Left lung (tissue), 10 donors: ENCODE data around the gene KLB. TPM values are rescaled to one million over a fixed set of nuclear protein-coding genes. Genes with fewer than 3 reads are reported as not detected.
A peak's percentile ranks its signal among the peaks of the same experiment; 100 is the strongest.

ENCODE experiments used
- ATAC-seq: fragments of 200-7000 bp; cut with Tn5 transposase; one replicate; pipeline ENCODE4 v1.9.1; 2020; ENCODE audit warnings: moderate library complexity
- DNase-seq, 4 donors: peaks; one replicate each; pipeline ENCODE4 v3.0.0-alpha.2; 2013 to 2020
- H3K27ac ChIP-seq, 2 donors: fragments of 200-600 bp; sonication (generic) in 1 of 2; one replicate each; pipeline versions ENCODE4 v1.5.0 to v1.8.0; 2020 to 2021
- H3K27me3 ChIP-seq, 2 donors: fragments of 200-600 bp; sonication (generic) in 1 of 2; one replicate each; pipeline versions ENCODE4 v1.5.0 to v1.8.0; 2020 to 2021
- H3K36me3 ChIP-seq, 2 donors: fragments of 200-600 bp; sonication (generic) in 1 of 2; one replicate each; pipeline versions ENCODE4 v1.5.0 to v1.8.0; 2020 to 2021
- H3K4me1 ChIP-seq, 2 donors: fragments of 200-600 bp; one replicate each; pipeline ENCODE4 v1.8.0; 2021
- H3K4me3 ChIP-seq, 2 donors: fragments of 200-600 bp; sonication (generic) in 1 of 2; one replicate each; pipeline versions ENCODE4 v1.5.0 to v1.8.0; 2020 to 2021; ENCODE audit warnings: mild to moderate bottlenecking in 1 of 2
- H3K9me3 ChIP-seq, 2 donors: fragments of 200-600 bp; sonication (generic) in 1 of 2; one replicate each; pipeline versions ENCODE4 v1.5.0 to v1.8.0; 2020 to 2021
- intact Hi-C, 2 donors: fragments of 100-400 bp; cut with DNase I; formaldehyde crosslinking; loops; one replicate each; pipeline versions ENCODE4 v1.11.2 to v1.14.2; 2022
- polyA plus RNA-seq, 6 donors: library from polyadenylated mRNA; unstranded; fragments of 120-200 nt; gene quantifications; one replicate each; pipeline ENCODE4 v1.2.1, GENCODE V29; 2013; ENCODE audit not compliant: insufficient read length in 6 of 6
- total RNA-seq, 2 donors: library from RNA; stranded (reverse); fragmentation: NEBNext Ultra II Directional; extraction: Animal tissue kit (Norgen Biotek cat#: 25700); gene quantifications; one replicate each; pipeline ENCODE4 v1.2.1, GENCODE V29; 2021
- TF ChIP-seq, protein P1 (sequence below), 2 donors: fragments of 200-600 bp; sonication (generic) in 1 of 2; IDR thresholded peaks; one replicate each; pipeline versions ENCODE4 v1.5.0 to v1.8.0; 2021; ENCODE audit warnings: antibody characterized with exemption in 2 of 2
- donor health status: DM: no; HTN: yes; CAD: no.
- donor health status: DM: no; HTN: no; CAD: no.

The KLB gene
- total and polyA plus RNA-seq, 8 donors: 0.18 to 2.2 (median 0.41) TPM

DNA sequence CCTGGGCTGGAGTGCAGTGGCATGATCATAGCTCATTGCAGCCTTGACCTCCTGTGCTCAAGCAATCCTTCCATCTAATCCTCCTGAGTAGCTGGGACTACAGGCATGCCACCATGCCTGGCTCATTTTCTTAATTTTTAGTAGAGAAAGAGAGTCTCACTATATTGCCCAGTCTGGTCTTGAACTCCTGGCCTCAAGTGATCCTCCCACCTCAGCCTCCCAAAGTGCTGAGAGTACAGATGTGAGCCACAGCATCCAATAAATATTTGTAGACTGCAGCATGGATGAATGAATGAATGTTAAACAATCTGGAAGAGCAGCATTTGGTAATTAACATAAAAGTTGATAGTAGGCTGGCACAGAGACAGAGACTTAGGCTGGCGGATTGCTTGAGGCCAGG is 20.0 kb downstream of the KLB start:
- Histone ChIP-seq H3K4me1 (no peaks in the 10 kb centered on the region), H3K27me3 (no peaks in the 10 kb centered on the region), H3K27ac (no peak overlapping the region), H3K9me3 (no peaks in the 10 kb centered on the region), H3K4me3 (no peak overlapping the region), H3K36me3 (no peaks in the 10 kb centered on the region)
- no peak for ATAC-seq
- no peak for DNase-seq
- intact Hi-C loops: no loop called here
- TF ChIP-seq, protein P1, sequence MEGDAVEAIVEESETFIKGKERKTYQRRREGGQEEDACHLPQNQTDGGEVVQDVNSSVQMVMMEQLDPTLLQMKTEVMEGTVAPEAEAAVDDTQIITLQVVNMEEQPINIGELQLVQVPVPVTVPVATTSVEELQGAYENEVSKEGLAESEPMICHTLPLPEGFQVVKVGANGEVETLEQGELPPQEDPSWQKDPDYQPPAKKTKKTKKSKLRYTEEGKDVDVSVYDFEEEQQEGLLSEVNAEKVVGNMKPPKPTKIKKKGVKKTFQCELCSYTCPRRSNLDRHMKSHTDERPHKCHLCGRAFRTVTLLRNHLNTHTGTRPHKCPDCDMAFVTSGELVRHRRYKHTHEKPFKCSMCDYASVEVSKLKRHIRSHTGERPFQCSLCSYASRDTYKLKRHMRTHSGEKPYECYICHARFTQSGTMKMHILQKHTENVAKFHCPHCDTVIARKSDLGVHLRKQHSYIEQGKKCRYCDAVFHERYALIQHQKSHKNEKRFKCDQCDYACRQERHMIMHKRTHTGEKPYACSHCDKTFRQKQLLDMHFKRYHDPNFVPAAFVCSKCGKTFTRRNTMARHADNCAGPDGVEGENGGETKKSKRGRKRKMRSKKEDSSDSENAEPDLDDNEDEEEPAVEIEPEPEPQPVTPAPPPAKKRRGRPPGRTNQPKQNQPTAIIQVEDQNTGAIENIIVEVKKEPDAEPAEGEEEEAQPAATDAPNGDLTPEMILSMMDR (IDR thresholded peaks at IDR 0.05): no peak

DNA sequence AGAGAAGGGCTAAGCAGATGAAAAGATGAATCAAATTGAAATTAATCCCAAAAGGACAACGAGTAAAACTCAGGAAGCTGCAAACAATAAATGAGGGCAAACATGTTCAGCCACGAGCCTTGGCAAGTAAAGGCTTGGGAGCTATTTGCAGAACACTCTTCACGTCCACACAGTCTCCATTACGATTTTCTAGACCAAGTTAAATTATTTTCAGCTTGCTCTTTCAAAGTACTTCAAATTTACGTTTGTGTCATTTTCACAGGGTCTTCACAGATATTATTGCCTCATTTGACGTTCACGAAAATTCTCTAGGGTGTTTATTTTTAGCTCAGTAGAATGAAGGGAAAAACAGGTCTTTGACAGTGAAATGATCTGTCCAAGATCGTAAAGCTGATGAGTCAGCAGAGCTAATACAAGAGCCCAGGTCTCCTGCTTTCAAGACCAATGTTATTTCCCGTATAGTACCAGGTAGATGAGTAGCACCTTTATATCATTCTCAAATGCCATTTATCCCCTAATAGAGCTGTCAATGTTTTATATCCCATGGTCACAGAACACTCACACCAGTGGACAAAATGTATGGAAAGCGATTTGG is 20.9 kb downstream of the KLB start:
- TF ChIP-seq, protein P1 (IDR thresholded peaks at IDR 0.05): no peak
- H3K36me3 ChIP-seq: no peaks in the 10 kb centered on the region
- H3K27me3 ChIP-seq: no peaks in the 10 kb centered on the region
- no peaks in the 10 kb centered on the region for H3K4me1 ChIP-seq
- H3K9me3 ChIP-seq: no peaks in the 10 kb centered on the region
- DNase-seq (no peak), ATAC-seq (peak; percentile 81)
- H3K27ac ChIP-seq: no peak overlapping the region
- intact Hi-C loops: no loop called here
- no peak overlapping the region for H3K4me3 ChIP-seq

DNA sequence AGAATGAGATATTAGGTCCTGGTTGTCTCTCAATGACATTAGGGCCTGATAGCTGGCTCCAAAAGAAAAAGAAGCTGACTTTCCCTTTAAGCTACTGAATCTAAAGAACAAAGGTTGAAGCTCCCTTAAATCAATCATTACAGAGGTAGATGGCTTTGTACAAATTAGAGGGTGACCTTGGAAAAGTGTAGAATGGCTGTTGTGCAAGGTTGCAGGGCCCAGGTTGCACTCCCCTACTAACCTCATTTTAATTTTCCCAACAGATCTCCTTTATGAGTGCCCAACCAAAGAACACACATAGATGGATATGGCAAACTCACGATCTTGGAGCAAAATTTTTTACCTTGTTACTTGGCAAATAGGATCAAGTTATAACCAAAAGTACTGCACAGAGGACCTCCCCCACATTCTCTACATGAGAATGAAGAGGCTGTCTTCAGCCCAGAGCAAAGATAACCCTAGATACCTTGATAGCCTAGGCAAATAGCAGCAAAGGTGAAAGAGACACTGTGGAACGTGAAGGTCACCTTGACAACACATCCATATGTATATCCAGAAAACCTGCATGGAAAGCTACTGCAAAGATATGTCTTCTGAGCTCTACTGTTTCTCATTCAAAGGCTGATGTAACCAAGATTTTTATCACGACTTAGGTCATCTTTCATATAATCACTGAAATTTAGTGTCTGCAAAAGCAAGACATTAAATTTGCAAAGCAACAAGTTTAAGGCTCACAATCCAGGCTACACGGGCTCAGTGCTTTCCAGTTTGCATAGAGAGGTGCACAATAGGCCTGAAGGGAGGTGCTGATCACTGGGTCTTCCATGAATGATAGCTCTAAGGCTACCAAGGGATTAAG is 23.0 kb downstream of the KLB start:
- Histone ChIP-seq H3K27me3 (no peaks in the 10 kb centered on the region), H3K36me3 (no peaks in the 10 kb centered on the region), H3K4me1 (no peaks in the 10 kb centered on the region), H3K4me3 (no peak overlapping the region), H3K27ac (no peak overlapping the region), H3K9me3 (no peaks in the 10 kb centered on the region)
- no peak for DNase-seq
- ATAC-seq: no peak
- intact Hi-C loops: no loop called here
- TF ChIP-seq, protein P1 (IDR thresholded peaks at IDR 0.05): no peak

DNA sequence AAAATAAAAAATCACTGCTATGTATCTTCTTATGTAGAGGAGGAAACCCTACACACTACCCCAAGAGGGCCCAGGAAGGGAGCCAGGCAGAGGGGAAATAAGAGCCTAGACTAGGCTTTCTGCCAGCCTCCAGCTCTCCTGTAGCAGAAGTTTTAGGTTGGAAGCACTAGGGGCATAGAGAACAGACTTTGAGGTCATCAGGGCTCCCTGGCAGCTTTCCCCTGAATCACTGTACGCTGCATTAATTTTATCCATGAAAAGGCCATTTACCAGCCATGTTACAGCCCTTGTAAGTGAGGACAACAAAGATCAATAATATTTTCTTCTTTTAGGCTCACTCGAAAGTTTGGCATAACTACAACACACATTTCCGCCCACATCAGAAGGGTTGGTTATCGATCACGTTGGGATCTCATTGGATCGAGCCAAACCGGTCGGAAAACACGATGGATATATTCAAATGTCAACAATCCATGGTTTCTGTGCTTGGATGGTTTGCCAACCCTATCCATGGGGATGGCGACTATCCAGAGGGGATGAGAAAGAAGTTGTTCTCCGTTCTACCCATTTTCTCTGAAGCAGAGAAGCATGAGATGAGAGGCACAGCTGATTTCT is 27.3 kb downstream of the KLB start:
- no peaks in the 10 kb centered on the region for H3K36me3 ChIP-seq
- H3K27ac ChIP-seq: no peak overlapping the region
- H3K4me3 ChIP-seq: no peak overlapping the region
- DNase-seq: no peak
- H3K27me3 ChIP-seq: peaks cover 0 to 4% of the 10 kb centered on the region in 2 donors
- TF ChIP-seq, protein P1 (IDR thresholded peaks at IDR 0.05): no peak
- no peaks in the 10 kb centered on the region for H3K4me1 ChIP-seq
- H3K9me3 ChIP-seq: no peaks in the 10 kb centered on the region
- no peak for ATAC-seq
- intact Hi-C loops: no loop called here
